ENCODE results near the gene SHTN1.

Gene SHTN1

DNA sequence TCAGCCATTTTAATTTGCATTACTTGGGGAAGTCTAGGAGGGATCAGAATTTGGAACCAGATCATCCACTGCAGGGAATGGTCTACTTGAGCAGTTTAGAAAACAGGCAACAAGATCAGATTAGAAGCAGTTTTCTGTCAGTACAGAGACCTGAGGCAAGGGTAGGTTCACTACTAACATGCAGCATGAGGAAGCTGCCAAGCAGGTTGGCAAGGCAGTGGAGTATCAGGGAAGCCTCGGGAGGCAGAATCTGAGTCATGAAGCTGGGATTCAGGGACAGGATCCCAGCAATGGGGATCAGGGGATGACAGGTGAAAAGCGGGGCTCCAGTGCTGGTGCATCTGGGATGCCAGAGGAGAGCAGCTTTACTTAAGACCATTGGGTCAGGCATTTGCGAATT is 127.6 kb downstream of the SHTN1 start:
- ATAC-seq = no peak; the same call in 2 of the 3 replicates
- TF ChIP-seq ZNF8 (CRISPR knock-in tag; IDR thresholded peaks at IDR 0.05) = no peak
- TF ChIP-seq, protein P1, sequence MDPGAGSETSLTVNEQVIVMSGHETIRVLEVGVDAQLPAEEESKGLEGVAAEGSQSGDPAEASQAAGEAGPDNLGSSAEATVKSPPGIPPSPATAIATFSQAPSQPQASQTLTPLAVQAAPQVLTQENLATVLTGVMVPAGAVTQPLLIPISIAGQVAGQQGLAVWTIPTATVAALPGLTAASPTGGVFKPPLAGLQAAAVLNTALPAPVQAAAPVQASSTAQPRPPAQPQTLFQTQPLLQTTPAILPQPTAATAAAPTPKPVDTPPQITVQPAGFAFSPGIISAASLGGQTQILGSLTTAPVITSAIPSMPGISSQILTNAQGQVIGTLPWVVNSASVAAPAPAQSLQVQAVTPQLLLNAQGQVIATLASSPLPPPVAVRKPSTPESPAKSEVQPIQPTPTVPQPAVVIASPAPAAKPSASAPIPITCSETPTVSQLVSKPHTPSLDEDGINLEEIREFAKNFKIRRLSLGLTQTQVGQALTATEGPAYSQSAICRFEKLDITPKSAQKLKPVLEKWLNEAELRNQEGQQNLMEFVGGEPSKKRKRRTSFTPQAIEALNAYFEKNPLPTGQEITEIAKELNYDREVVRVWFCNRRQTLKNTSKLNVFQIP (CRISPR knock-in tag; IDR thresholded peaks at IDR 0.05; ENCODE audit: borderline replicate concordance, low read depth) = no peak
- no peak for TF ChIP-seq ESRRG (CRISPR knock-in tag; IDR thresholded peaks at IDR 0.05)
- TF ChIP-seq PPARA (CRISPR knock-in tag; IDR thresholded peaks at IDR 0.05; ENCODE audit: borderline replicate concordance) = no peak
- TF ChIP-seq, protein P2, sequence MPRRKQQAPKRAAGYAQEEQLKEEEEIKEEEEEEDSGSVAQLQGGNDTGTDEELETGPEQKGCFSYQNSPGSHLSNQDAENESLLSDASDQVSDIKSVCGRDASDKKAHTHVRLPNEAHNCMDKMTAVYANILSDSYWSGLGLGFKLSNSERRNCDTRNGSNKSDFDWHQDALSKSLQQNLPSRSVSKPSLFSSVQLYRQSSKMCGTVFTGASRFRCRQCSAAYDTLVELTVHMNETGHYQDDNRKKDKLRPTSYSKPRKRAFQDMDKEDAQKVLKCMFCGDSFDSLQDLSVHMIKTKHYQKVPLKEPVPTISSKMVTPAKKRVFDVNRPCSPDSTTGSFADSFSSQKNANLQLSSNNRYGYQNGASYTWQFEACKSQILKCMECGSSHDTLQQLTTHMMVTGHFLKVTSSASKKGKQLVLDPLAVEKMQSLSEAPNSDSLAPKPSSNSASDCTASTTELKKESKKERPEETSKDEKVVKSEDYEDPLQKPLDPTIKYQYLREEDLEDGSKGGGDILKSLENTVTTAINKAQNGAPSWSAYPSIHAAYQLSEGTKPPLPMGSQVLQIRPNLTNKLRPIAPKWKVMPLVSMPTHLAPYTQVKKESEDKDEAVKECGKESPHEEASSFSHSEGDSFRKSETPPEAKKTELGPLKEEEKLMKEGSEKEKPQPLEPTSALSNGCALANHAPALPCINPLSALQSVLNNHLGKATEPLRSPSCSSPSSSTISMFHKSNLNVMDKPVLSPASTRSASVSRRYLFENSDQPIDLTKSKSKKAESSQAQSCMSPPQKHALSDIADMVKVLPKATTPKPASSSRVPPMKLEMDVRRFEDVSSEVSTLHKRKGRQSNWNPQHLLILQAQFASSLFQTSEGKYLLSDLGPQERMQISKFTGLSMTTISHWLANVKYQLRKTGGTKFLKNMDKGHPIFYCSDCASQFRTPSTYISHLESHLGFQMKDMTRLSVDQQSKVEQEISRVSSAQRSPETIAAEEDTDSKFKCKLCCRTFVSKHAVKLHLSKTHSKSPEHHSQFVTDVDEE (CRISPR knock-in tag; IDR thresholded peaks at IDR 0.05) = no peak
- TF ChIP-seq, protein P3, sequence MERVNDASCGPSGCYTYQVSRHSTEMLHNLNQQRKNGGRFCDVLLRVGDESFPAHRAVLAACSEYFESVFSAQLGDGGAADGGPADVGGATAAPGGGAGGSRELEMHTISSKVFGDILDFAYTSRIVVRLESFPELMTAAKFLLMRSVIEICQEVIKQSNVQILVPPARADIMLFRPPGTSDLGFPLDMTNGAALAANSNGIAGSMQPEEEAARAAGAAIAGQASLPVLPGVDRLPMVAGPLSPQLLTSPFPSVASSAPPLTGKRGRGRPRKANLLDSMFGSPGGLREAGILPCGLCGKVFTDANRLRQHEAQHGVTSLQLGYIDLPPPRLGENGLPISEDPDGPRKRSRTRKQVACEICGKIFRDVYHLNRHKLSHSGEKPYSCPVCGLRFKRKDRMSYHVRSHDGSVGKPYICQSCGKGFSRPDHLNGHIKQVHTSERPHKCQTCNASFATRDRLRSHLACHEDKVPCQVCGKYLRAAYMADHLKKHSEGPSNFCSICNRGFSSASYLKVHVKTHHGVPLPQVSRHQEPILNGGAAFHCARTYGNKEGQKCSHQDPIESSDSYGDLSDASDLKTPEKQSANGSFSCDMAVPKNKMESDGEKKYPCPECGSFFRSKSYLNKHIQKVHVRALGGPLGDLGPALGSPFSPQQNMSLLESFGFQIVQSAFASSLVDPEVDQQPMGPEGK (CRISPR knock-in tag; IDR thresholded peaks at IDR 0.05; ENCODE audit: borderline replicate concordance) = no peak
- TF ChIP-seq ARNTL (CRISPR knock-in tag; IDR thresholded peaks at IDR 0.05; ENCODE audit: borderline replicate concordance, low read depth) = no peak

DNA sequence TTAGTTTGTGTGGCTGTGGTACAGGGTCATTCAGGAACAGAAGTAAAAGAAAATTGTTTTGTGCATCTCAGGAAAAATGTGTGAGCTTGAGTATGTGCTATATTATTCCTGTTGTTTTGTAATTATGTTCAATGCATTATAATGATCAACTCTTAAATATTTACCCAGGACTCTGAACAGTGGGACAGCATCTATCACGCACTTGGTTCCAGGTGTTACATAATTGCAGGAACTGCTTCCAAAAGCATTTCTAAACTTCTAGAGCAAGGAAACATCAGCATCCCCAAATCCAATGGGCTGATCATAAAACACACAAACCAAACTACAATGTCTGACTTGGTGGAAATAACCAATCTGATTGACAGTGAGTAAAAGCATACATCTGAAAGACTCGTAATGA is 129.1 kb downstream of the SHTN1 start:
- no peak for TF ChIP-seq ZFP3 (CRISPR knock-in tag; IDR thresholded peaks at IDR 0.05)
- no peak for TF ChIP-seq OSR1 (CRISPR knock-in tag; IDR thresholded peaks at IDR 0.05)
- TF ChIP-seq, protein P4, sequence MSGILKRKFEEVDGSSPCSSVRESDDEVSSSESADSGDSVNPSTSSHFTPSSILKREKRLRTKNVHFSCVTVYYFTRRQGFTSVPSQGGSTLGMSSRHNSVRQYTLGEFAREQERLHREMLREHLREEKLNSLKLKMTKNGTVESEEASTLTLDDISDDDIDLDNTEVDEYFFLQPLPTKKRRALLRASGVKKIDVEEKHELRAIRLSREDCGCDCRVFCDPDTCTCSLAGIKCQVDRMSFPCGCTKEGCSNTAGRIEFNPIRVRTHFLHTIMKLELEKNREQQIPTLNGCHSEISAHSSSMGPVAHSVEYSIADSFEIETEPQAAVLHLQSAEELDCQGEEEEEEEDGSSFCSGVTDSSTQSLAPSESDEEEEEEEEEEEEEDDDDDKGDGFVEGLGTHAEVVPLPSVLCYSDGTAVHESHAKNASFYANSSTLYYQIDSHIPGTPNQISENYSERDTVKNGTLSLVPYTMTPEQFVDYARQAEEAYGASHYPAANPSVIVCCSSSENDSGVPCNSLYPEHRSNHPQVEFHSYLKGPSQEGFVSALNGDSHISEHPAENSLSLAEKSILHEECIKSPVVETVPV (CRISPR knock-in tag; IDR thresholded peaks at IDR 0.05) = no peak
- no peak for TF ChIP-seq ISL1 (CRISPR knock-in tag; IDR thresholded peaks at IDR 0.05)
- no peak for TF ChIP-seq BACH2 (CRISPR knock-in tag; IDR thresholded peaks at IDR 0.05; ENCODE audit: borderline replicate concordance)
- TF ChIP-seq RARB (CRISPR knock-in tag; IDR thresholded peaks at IDR 0.05) = no peak
- TF ChIP-seq TOX (CRISPR knock-in tag; IDR thresholded peaks at IDR 0.05; ENCODE audit: borderline replicate concordance) = no peak
- TF ChIP-seq ZNF70 (CRISPR knock-in tag; IDR thresholded peaks at IDR 0.05) = no peak
- no peak for TF ChIP-seq ZNF8 (CRISPR knock-in tag; IDR thresholded peaks at IDR 0.05)
- ATAC-seq = no peak

GRCh38 chr10:116873134-116873533 is 131.9 kb downstream of the SHTN1 start:
- no peak for ATAC-seq
- TF ChIP-seq ZFP30 (CRISPR knock-in tag; IDR thresholded peaks at IDR 0.05) (no peak), ZFP3 (CRISPR knock-in tag; IDR thresholded peaks at IDR 0.05) (no peak), TCF4 (CRISPR knock-in tag; IDR thresholded peaks at IDR 0.05; ENCODE audit: borderline replicate concordance) (no peak), ARNTL (CRISPR knock-in tag; IDR thresholded peaks at IDR 0.05; ENCODE audit: borderline replicate concordance, low read depth) (no peak), ZNF70 (CRISPR knock-in tag; IDR thresholded peaks at IDR 0.05) (no peak), CSDC2 (CRISPR knock-in tag; IDR thresholded peaks at IDR 0.05) (no peak), ZNF565 (CRISPR knock-in tag; conservative IDR thresholded peaks at IDR 0.05; ENCODE audit: low read depth) (no peak), BACH2 (CRISPR knock-in tag; IDR thresholded peaks at IDR 0.05; ENCODE audit: borderline replicate concordance) (no peak)
- TF ChIP-seq, protein P1 (CRISPR knock-in tag; IDR thresholded peaks at IDR 0.05; ENCODE audit: borderline replicate concordance, low read depth) = no peak

GRCh38 chr10:116870949-116871348 is 134.0 kb downstream of the SHTN1 start:
- ATAC-seq = no peak
- TF ChIP-seq TCF4 (CRISPR knock-in tag; IDR thresholded peaks at IDR 0.05; ENCODE audit: borderline replicate concordance) (no peak), PPARA (CRISPR knock-in tag; IDR thresholded peaks at IDR 0.05; ENCODE audit: borderline replicate concordance) (no peak), ZNF70 (CRISPR knock-in tag; IDR thresholded peaks at IDR 0.05) (no peak), RARB (CRISPR knock-in tag; IDR thresholded peaks at IDR 0.05) (no peak), ISL1 (CRISPR knock-in tag; IDR thresholded peaks at IDR 0.05) (no peak), ZFP30 (CRISPR knock-in tag; IDR thresholded peaks at IDR 0.05) (no peak), ARNTL (CRISPR knock-in tag; IDR thresholded peaks at IDR 0.05; ENCODE audit: borderline replicate concordance, low read depth) (no peak)
- TF ChIP-seq, protein P2 (CRISPR knock-in tag; IDR thresholded peaks at IDR 0.05) = no peak
- TF ChIP-seq, protein P1 (CRISPR knock-in tag; IDR thresholded peaks at IDR 0.05; ENCODE audit: borderline replicate concordance, low read depth) = no peak

Data from SK-N-SH treated with all-trans-retinoic acid at 6 μM for 48 hours (cell line).